Measurements from ENCODE around the gene PDE8B.

DNA sequence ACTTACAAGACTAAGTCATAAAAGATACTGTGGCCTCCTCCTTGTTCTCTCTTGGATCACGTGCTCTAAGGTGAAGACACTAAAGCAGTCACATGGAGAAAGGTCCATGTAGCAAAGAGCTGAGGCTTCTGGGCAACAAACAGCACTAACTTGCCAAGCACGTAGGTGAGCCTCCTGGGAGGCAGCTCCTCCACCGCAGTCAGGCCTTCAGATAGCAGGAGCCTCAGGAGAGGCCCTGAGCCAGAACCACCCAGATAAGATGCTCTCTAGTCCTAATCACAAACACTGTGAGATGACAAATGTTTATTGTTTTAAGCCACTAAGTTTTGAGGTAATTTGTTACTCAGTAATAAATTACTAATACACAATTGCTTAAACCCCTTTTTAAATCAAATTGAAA lies 243.6 kb downstream of the PDE8B start:
- TF ChIP-seq, protein P1, sequence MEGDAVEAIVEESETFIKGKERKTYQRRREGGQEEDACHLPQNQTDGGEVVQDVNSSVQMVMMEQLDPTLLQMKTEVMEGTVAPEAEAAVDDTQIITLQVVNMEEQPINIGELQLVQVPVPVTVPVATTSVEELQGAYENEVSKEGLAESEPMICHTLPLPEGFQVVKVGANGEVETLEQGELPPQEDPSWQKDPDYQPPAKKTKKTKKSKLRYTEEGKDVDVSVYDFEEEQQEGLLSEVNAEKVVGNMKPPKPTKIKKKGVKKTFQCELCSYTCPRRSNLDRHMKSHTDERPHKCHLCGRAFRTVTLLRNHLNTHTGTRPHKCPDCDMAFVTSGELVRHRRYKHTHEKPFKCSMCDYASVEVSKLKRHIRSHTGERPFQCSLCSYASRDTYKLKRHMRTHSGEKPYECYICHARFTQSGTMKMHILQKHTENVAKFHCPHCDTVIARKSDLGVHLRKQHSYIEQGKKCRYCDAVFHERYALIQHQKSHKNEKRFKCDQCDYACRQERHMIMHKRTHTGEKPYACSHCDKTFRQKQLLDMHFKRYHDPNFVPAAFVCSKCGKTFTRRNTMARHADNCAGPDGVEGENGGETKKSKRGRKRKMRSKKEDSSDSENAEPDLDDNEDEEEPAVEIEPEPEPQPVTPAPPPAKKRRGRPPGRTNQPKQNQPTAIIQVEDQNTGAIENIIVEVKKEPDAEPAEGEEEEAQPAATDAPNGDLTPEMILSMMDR (IDR thresholded peaks at IDR 0.05 in 4 of 5, conservative IDR thresholded peaks at IDR 0.05 in 1 of 5): no peak
- TF ChIP-seq POLR2A (IDR thresholded peaks at IDR 0.05): no peak

Measured in gastrocnemius medialis (tissue), 4 donors.